GM19099 (cell line): Measurements from ENCODE around the gene KCNK2.

Experiments used
- POLR2A ChIP-seq: IDR thresholded peaks from 3 replicates; pipeline ENCODE4 v1.6.1; 2011; ENCODE audit warnings: low read depth; ENCODE audit not compliant: insufficient read length; ENCODE audit errors: extremely low read depth

KCNK2 gene

DNA sequence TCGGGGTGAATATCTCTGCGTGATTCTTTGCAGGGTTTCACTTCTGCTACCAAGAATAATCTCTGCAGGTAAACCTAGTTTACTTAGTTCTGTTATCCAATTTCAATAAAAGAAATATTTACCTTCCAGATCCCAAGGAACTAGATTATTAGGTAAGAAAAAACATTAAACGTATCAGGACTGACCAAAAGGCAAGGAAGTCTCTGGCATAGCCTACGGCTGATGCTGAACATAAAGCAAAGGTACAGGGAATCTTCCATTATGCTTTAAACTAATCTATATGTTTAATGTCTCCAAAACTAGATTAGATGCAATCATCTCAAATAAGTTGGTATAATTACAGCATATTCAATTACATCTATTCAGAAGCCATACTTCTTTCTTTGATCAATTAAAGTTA, 168.9 kb downstream of the KCNK2 start:
- no peak for TF ChIP-seq POLR2A

- no peak for TF ChIP-seq POLR2A
Observed at GRCh38 chr1:215252164-215252563, 169.6 kb downstream of the KCNK2 start.

GRCh38 chr1:215256936-215257679, 174.6 kb downstream of the KCNK2 start:
- TF ChIP-seq POLR2A = no peak

- no peak for TF ChIP-seq POLR2A
Observed at GRCh38 chr1:215260711-215261110, 178.2 kb downstream of the KCNK2 start.

- no peak for TF ChIP-seq POLR2A
Observed at GRCh38 chr1:215262106-215262505, 179.6 kb downstream of the KCNK2 start.

- TF ChIP-seq POLR2A = no peak
Observed at GRCh38 chr1:215263636-215264035, 181.1 kb downstream of the KCNK2 start.

DNA sequence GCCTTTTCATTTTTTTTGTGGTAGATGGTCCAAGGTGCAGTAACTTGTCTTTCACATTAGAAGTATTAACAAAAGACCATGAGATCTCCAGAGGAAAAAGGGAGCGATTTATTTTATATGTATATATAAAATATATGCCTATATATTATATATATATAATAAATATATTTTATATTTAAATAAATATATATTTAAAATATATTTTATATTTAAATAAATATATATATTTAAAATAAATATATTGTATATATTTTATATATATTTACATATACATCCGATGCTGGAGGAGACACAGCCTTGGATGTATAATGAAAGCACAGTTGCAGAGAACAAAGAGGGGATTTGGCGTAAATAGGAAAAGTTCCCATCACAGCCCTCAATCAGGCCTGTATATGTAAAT, 182.1 kb downstream of the KCNK2 start:
- no peak for TF ChIP-seq POLR2A

- no peak for TF ChIP-seq POLR2A
Observed at GRCh38 chr1:215267495-215267894, 185.0 kb downstream of the KCNK2 start.

DNA sequence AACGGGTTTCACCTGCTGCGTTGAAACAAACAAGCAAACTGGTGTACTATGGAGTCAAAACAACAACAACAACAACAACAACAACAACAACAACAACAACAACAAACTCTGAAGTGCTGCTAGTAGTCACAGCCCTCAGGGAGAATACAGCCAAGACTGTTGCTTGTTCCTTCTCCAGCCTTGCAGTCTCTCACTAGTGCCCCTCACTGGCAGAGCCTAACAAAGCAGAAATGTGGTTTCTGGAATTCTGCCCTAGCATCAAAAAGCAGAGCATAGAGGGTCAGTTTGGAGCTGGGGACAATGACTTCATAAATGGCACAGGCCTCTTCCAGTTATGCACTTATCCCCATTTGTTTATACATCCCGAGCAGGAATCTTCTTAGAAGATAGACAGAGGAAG, 187.4 kb downstream of the KCNK2 start:
- no peak for TF ChIP-seq POLR2A

GRCh38 chr1:215273838-215274516, 191.4 kb downstream of the KCNK2 start:
- TF ChIP-seq POLR2A = no peak

DNA sequence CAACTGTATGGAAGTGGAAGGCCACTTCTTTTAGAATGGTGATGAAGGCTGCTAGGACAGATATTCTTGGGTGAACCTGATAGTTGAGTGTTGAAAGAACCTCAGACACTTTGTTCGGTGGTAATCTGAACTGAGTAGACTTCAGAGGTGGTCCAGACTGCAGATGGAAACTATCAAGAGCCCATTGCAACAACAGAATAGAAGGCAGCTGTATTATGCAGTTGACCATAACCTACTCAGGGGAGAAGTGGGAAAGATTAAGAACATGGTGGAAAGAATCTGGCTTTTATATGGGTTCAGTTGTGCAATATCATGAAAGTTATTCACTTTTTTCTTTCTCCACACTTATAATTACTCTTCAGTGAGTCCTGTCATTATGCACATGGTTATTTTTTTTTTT, 194.0 kb downstream of the KCNK2 start:
- TF ChIP-seq POLR2A = no peak

- no peak for TF ChIP-seq POLR2A
Observed at GRCh38 chr1:215277532-215277931, 195.0 kb downstream of the KCNK2 start.

DNA sequence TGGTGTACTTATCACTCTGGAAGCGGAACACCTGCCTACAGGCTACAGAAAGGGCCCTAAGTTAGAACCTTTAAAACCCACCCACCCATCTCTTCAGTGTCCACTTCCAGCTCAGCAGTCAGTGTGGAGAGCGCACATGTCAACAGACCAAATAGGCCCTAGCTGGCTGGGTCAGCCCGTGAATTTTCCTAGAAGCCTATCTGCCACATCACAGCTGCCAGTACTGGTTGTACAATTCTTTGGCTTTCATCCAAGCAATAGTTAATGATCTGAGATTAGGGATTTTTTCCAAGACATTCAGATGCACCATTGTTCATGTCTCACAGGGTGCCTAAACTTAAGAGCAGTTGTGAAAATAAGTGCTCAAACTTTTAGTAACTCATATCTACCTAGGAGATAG, 197.1 kb downstream of the KCNK2 start:
- TF ChIP-seq POLR2A = no peak

- no peak for TF ChIP-seq POLR2A
Observed at GRCh38 chr1:215282557-215282956, 200.0 kb downstream of the KCNK2 start.

- TF ChIP-seq POLR2A = no peak
Observed at GRCh38 chr1:215285013-215285800, 202.7 kb downstream of the KCNK2 start.
